ENCODE data around the gene NPTN.

NPTN gene

DNA sequence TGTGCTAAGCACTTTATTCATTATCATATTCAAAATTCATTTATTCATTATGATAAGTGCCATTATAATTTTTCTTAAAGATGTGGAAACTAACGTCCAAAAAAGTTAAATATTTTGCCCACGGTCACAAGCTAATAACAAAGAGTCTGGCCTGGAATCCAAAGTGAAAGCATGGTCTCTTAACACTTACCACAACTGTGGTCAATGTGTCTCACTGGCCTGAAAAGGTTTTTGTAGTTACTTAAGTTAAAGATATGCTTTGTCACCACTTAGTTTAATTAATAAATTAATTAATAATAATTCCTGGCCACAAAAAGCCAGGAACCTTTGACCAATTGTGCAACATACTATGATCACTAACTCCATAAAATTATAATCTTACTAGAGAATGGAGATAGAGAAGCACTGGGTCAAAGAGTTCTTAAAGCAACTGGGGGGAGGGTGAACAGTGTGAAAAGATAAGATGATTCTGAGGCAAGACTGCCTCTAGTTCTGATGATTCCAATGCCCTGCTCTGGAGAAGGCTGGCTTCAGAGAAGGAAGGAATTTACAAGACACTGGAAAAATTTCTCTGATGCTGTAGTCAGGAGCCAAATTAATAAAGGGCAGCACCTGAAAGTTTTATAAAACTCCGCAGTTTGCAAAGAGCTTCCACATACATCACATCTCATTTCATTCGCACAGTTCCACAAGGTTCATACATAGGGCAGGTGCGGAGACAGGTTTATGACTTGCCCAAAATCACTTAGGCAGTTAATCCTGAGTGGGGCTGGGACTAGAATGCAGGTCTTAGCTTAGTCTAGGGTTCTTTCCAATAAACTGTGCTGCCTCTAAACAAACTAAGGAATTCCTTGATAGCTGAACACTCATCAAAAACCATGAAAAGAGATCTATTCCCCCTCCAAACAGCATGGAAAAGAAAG, 32.5 kb downstream of the NPTN start:
- no peak for TF ChIP-seq CTCF (IDR thresholded peaks at IDR 0.05; ENCODE audit: low read depth, low read length)
- DNase-seq (ENCODE audit: extremely low read depth, low read depth): no peak

GRCh38 chr15:73599934-73600333, 33.3 kb downstream of the NPTN start:
- no peak for TF ChIP-seq CTCF (IDR thresholded peaks at IDR 0.05; ENCODE audit: low read depth, low read length)
- no peak for DNase-seq (ENCODE audit: extremely low read depth, low read depth)

DNA sequence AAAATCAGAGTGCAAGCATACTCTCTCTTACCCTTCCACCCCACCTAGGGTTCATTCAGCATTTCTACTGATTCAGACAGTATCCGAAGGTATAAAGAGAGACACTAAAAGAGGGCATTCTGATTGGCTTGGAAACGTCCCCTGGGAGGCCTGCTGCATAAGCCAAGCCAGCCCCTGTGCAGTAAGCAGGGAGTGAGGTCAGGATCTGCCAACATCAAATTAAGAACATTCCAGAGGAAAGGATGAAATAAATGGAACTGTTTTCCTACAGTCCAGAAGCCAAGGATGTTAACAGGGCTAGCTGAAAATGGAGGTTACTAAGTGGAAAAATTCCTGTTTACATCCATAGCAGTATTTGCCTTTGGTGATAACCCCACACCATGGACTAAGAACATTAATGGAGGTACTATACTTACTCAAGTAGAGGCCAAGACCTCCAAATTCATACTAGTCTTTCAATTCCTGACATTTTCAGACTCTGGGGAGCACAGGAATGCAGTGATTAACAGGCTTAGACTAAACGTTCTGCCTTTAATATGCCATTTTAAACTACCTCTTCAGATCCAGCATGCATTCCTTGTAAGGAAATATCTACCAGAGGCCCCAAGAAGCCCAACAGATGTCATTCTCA, 34.5 kb downstream of the NPTN start:
- TF ChIP-seq CTCF (IDR thresholded peaks at IDR 0.05; ENCODE audit: low read depth, low read length): no peak
- no peak for DNase-seq (ENCODE audit: extremely low read depth, low read depth)

DNA sequence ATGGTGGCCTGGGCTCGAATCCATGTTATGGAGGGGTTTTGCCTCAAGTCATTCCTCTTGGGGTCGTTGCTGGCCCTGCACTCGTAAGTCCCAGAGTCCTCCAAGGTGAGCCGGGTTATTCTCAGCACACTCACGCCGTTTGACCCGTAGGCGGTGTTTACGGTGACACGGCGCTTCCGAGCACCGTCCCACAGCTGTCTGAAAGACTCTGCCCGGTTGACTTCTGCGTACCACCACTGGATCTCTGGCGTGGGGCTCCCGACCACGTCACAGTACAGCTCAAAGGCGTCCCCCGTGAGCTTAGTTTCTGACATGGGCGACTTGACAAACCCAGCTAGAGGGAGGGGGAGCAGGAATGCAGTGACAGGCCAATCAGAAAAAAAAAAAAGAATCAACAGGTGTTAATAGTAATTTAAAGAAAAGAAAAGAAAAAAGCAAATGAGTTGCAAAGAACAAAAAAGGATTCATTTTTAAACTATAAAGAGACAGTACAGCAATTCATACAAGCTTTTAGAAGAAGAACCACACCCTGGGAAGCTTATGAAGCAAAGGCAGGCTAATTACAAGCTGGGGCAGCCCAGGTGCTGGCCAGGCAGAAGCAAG, 36.1 kb downstream of the NPTN start:
- DNase-seq (ENCODE audit: extremely low read depth, low read depth): no peak

DNA sequence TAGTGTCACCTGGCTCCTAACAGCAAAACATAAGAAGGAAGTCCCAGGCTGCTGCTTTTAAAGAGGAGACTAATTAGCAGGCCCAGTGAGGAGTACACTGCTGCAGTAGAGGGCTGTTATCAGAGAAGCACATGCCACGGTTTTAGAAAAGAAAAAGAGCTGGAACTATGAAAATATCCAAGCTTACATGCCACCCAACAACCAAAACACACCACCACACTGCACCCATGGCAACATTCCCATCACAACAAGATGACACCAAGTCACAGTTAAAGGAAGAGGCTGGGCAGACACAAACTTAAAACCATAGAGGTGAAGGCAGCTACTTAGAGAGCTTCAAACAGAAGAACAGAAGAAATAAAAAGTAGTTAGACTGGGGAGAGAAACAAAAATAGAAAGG, 37.0 kb downstream of the NPTN start:
- no peak for DNase-seq (ENCODE audit: extremely low read depth, low read depth)
- no peak for TF ChIP-seq CTCF (IDR thresholded peaks at IDR 0.05; ENCODE audit: low read depth, low read length)

More for the DNA sequence above, 36.1 kb downstream of the NPTN start:
- TF ChIP-seq CTCF (IDR thresholded peaks at IDR 0.05; ENCODE audit: low read depth, low read length): no peak

GRCh38 chr15:73594109-73594508, 39.1 kb downstream of the NPTN start:
- no peak for TF ChIP-seq CTCF (IDR thresholded peaks at IDR 0.05; ENCODE audit: low read depth, low read length)
- no peak for DNase-seq (ENCODE audit: extremely low read depth, low read depth)
